ENCODE data around the gene OTOP2. TPM values are rescaled to one million over a fixed set of nuclear protein-coding genes. Genes with fewer than 3 reads are reported as not detected.

The OTOP2 gene
- total RNA-seq, 1 donor from 2014 or later: not detected

GRCh38 chr17:74921026-74921681, 2.9 kb upstream of the OTOP2 start:
- intact Hi-C loops (cut with DNase I): no loop called here
- no peak for DNase-seq

GRCh38 chr17:74921769-74922168, 2.3 kb upstream of the OTOP2 start:
- DNase-seq (no peak), ATAC-seq (ENCODE audit: poor library complexity) (no peak)
- intact Hi-C loops (cut with DNase I): no loop called here

More at GRCh38 chr17:74921026-74921681, 2.9 kb upstream of the OTOP2 start:
- no peak for ATAC-seq (ENCODE audit: poor library complexity)

- intact Hi-C loops (cut with DNase I): no loop called here
- no peak for ATAC-seq (ENCODE audit: poor library complexity)
- no peak for DNase-seq
Measured at GRCh38 chr17:74922172-74922571, 1.9 kb upstream of the OTOP2 start.

GRCh38 chr17:74922694-74923537, 1.2 kb upstream of the OTOP2 start, which contains the start of gene USH1G:
Gene USH1G, minus strand, starts transcription at chr17:74923255. Its CDS starts 182 bp downstream, at chr17:74923073.
- ATAC-seq (ENCODE audit: poor library complexity): peak; percentile 7
- DNase-seq: no peak
- intact Hi-C loops (cut with DNase I): no loop called here

GRCh38 chr17:74923538-74924249, 379 bp upstream of the OTOP2 start:
- ATAC-seq (ENCODE audit: poor library complexity) (peak; percentile 79), DNase-seq (peak; percentile 84)
- intact Hi-C loops (cut with DNase I): no loop called here

GRCh38 chr17:74925242-74925641, 1.2 kb downstream of the OTOP2 start:
- ATAC-seq (ENCODE audit: poor library complexity) (no peak), DNase-seq (no peak)
- intact Hi-C loops (cut with DNase I): no loop called here

- no peak for ATAC-seq (ENCODE audit: poor library complexity)
- no peak for DNase-seq
- intact Hi-C loops (cut with DNase I): no loop called here
Measured at GRCh38 chr17:74928786-74929185, 4.7 kb downstream of the OTOP2 start.

- ATAC-seq (ENCODE audit: poor library complexity): no peak
Measured at GRCh38 chr17:74930535-74931036, 6.5 kb downstream of the OTOP2 start.

GRCh38 chr17:74935048-74935447, 11.0 kb downstream of the OTOP2 start:
- intact Hi-C loops (cut with DNase I): no loop called here
- peak; percentile 7 for DNase-seq
- ATAC-seq (ENCODE audit: poor library complexity): no peak

More at GRCh38 chr17:74930535-74931036, 6.5 kb downstream of the OTOP2 start:
- no peak for DNase-seq
- intact Hi-C loops (cut with DNase I): no loop called here

GRCh38 chr17:74935585-74936469, 11.8 kb downstream of the OTOP2 start, which contains the start of gene OTOP3:
Gene OTOP3, plus strand, starts transcription at chr17:74935898. Its CDS starts 24 bp downstream, at chr17:74935922.
- intact Hi-C loops (cut with DNase I): no loop called here
- ATAC-seq (ENCODE audit: poor library complexity): no peak
- DNase-seq: peak; percentile 31

- no peak for DNase-seq
- intact Hi-C loops (cut with DNase I): no loop called here
- ATAC-seq (ENCODE audit: poor library complexity): no peak
Measured at GRCh38 chr17:74936470-74936799, 12.4 kb downstream of the OTOP2 start.

GRCh38 chr17:74937064-74938051, 13.3 kb downstream of the OTOP2 start:
- ATAC-seq (ENCODE audit: poor library complexity) (no peak), DNase-seq (no peak)
- intact Hi-C loops (cut with DNase I): no loop called here

- intact Hi-C loops (cut with DNase I): no loop called here
- no peak for DNase-seq
- no peak for ATAC-seq (ENCODE audit: poor library complexity)
Measured at GRCh38 chr17:74938194-74938950, 14.3 kb downstream of the OTOP2 start.

GRCh38 chr17:74939534-74939933, 15.5 kb downstream of the OTOP2 start:
- ATAC-seq (ENCODE audit: poor library complexity) (no peak), DNase-seq (no peak)
- intact Hi-C loops (cut with DNase I): no loop called here

- no peak for ATAC-seq (ENCODE audit: poor library complexity)
- intact Hi-C loops (cut with DNase I): no loop called here
- no peak for DNase-seq
Measured at GRCh38 chr17:74941128-74941725, 17.2 kb downstream of the OTOP2 start.

Data from Right ventricle myocardium superior (tissue), 1 donor.